ENCODE data around the gene CLDN15. TPM values are rescaled to one million over a fixed set of nuclear protein-coding genes. Genes with fewer than 3 reads are reported as not detected.
"Not testable (repeated sequence)": the region's sequence is repeated elsewhere in the genome, so short reads cannot be mapped to it uniquely, and the experiment has no call there.

The CLDN15 gene
- polyA plus RNA-seq, 6 donors from 2014 or later = 0.28 to 2.0 (median 0.80) TPM; not detected in 1

DNA sequence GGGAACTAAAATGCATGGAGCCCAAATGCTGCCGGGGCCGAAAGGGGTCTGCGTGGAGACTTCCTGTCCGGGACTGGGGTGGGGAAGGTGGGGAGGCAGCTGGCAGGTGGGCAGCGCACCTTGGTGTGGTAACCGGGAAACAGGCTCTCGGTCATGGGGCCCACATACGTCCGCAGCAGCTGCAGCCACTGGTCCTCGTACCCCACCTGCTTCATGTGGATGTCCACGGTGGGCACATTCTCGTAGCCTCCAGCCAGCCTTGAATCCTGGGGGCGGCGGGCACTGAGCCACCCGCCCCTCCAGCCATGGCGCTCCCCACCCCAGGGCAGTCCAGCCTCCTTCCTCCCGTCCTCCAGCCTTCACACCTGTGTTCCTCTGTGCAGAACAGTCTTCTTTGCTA, 30.1 kb downstream of the CLDN15 start:
- ATAC-seq (ENCODE audit: low read depth in 2 of 2) (no peak), DNase-seq (no peak)
- peaks cover 0 to 14% of the 10 kb centered on the region in 2 donors for H3K36me3 Mint-ChIP-seq
- H3K9me3 Mint-ChIP-seq = no peaks in the 10 kb centered on the region
- peaks cover 8 to 17% (median 13%) of the 10 kb centered on the region in 3 donors for H3K4me1 Mint-ChIP-seq
- peaks cover 0 to 21% (median 15%) of the 10 kb centered on the region in 3 donors for H3K27me3 Mint-ChIP-seq
- no peak overlapping the region for H3K4me3 Mint-ChIP-seq
- H3K27ac Mint-ChIP-seq = no peak overlapping the region

DNA sequence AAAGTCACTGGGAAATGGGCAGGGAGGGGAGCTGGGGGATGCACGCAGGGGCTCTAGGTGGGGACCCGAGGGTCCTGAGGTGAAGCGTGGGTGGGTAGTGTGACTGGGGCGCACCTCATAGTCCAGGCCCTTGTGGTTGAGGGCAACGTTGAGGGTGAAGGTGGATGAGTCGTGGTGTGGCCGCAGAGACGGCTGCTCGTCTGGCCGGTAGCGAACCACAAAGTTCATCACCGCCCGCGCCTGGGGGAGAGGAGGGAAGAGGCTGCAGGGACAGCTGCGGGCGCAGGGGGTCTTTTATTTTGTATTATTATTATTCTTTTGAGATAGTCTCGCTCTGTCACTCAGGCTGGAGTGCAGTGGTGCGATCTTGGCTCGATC, 30.9 kb downstream of the CLDN15 start:
- Mint-ChIP-seq H3K27ac (peak overlapping the region in 1 of 6 donors; percentile 50), H3K4me3 (no peak overlapping the region), H3K4me1 (peaks cover 8 to 19% (median 17%) of the 10 kb centered on the region in 3 donors), H3K27me3 (peaks cover 0 to 26% (median 15%) of the 10 kb centered on the region in 3 donors), H3K9me3 (no peaks in the 10 kb centered on the region), H3K36me3 (peaks cover 0 to 14% of the 10 kb centered on the region in 2 donors)
- DNase-seq (no peak), ATAC-seq (ENCODE audit: low read depth in 2 of 2) (no peak)

DNA sequence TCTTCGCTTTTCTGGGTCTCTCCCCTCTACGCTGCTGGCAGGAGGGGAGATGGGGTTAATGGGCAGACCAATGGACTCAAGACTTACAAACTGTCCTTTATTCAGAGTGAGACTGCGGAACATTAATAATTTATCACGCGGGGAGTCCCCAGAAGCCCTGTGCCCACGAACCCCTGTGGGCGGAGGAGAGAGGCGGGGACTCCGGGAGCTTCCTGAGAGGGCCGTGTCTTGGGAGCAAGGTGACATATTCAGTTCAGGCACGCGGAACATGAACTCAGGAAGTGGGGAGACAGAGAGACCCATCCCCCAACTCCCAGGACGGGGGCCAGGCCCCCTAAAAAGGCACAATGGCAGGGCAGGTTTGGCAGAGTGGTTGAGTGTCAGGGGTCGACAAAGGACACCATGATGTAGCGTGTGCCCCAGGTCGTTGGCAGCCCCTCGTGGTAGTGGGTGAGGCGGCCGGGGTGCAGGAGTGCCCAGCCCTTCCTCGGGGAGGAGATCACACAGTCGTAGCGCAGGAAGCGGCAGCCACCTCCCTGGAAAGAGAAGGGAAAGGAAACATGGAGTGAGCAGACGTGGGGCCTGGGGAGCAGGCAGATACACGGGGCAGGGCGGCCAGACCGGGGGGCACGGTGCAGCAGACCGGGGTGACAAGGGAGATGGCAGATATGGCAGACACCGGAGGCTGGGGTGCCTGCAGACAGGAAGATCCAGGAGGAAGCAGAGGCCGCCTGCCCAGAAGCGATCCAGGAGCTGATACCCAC, 31.5 kb downstream of the CLDN15 start:
- no peak for ATAC-seq (ENCODE audit: low read depth in 2 of 2)

DNA sequence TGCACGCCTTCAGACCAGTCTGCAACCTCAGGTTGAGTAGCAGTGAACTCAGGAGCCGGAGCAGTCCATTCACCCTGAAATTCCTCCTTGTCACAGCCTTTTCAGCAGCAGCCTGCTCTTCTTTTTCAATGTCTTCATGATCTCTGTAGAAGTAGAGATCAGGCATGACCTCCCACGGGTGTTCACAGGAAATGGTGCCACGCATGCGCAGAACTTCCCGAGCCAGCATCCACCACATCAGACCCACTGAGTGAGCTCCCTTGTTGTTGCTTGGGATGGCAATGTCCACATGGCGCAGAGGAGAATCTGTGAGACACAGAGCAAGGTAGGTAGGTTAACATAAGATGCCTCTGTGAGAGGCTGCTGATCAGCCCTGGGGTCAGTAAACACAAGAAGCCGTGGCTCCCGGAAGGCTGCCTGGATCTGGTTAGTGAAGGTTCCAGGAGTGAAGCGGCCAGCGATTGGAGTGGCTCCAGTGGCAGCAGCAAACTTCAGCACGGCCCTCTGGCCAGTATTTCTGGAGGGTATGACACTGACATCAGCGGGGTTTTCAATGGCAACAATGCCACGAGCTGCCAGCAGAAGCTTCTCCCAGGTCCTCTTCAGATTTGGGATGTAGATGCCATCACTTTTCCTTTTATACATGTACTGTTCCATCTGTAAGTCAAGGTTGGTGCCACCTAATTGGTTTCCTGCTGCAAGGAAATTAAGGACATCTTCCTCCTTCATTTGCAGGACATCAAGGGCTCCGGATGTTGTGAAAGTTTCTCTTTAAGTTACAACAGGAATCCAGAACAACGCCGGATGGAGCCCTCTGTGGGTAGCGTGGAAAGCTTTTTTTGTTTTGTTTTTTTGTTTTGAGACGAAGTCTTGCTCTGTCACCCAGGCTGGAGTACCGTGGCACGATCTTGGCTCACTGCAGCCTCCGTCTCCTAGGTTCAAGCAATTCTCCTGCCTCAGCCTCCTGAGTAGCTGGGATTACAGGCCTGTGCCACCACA, 33.6 kb downstream of the CLDN15 start:
- Mint-ChIP-seq H3K27me3 (peaks cover 0 to 44% (median 33%) of the 10 kb centered on the region in 3 donors), H3K36me3 (peaks cover 0 to 14% of the 10 kb centered on the region in 2 donors), H3K4me3 (peak overlapping the region in 3 of 8 donors; percentile 2 to 67 (median 51)), H3K4me1 (peaks cover 14 to 25% (median 23%) of the 10 kb centered on the region in 3 donors)
- not testable (repeated sequence) for ATAC-seq (ENCODE audit: low read depth in 2 of 2); H3K27ac Mint-ChIP-seq; DNase-seq; H3K9me3 Mint-ChIP-seq

More for the DNA sequence above, 31.5 kb downstream of the CLDN15 start:
- no peak for DNase-seq
- Mint-ChIP-seq H3K4me1 (peaks cover 8 to 21% (median 19%) of the 10 kb centered on the region in 3 donors), H3K27ac (peak overlapping the region in 1 of 6 donors; percentile 78), H3K27me3 (peaks cover 0 to 31% (median 21%) of the 10 kb centered on the region in 3 donors), H3K36me3 (peaks cover 0 to 14% of the 10 kb centered on the region in 2 donors), H3K4me3 (no peak overlapping the region), H3K9me3 (no peaks in the 10 kb centered on the region)

DNA sequence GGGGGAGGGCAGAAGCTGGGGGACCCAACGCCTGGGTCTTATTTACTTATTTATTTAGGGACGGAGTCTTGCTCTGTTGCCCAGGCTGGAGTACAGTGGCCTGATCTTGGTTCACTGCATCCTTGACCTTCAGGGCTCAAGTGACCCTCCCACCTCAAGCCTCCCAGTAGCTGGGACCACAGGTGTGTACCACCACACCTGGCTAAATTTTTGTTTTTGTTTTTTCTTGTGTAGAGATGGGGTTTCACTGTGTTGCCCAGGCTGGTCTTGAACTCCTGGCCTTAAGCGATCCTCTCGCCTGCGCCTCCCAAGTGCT, 35.0 kb downstream of the CLDN15 start:
- Mint-ChIP-seq H3K9me3 (no peaks in the 10 kb centered on the region), H3K36me3 (peaks cover 0 to 8% of the 10 kb centered on the region in 2 donors), H3K4me1 (peaks cover 14 to 25% (median 23%) of the 10 kb centered on the region in 3 donors), H3K27me3 (peaks cover 0 to 53% (median 33%) of the 10 kb centered on the region in 3 donors), H3K27ac (no peak overlapping the region), H3K4me3 (peak overlapping the region in 2 of 8 donors; percentile 50 to 69)
- DNase-seq = no peak
- no peak for ATAC-seq (ENCODE audit: low read depth in 2 of 2)

DNA sequence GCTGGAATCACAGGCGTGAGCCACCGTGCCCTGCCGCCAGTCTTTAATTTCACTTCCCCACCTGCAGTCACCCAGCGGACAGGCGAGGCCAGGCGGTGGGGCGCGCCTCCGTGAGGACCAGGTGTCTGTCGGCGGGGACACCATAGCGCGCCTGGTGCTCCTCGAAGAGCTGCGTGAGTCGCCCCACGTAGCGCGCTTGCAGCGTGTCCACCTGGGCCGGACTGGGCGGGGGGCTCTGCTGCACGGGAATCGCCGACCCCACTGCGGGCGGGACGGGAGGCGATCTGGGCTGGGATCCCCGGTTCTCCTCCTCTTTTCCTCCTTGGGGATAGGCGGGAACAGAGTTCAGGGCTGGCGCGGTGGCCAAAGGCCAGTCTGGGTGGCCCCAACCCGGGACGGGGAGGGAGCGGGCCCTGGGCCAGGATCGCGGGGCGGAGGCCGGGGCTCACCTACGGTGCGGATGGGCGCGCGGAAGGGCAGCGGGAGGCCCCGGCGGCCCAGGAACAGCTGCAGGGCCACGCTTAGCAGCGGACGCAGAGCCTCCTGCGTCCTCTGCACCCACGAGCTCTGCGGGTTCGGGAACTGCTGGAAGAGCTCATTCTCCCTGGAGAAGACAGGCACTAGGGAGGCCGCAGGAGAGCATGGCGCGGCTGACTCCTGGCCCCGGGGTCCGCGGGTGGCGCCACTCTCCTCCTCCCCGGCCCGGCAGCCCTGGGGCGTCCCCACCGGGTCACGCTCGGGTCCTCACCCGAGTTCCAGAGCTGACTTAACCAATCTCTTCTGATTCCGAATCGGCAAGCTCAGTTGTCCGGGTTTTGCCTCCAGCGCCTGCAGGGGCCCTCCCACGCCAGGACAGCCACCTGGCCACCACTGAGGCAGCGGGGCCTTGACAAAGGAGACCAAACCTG, 35.7 kb downstream of the CLDN15 start:
- Mint-ChIP-seq H3K4me3 (peak overlapping the region in 5 of 8 donors; percentile 12 to 74 (median 48)), H3K4me1 (peaks cover 14 to 25% (median 23%) of the 10 kb centered on the region in 3 donors), H3K9me3 (no peaks in the 10 kb centered on the region), H3K27ac (peak overlapping the region in 1 of 6 donors; percentile 89), H3K27me3 (peaks cover 0 to 55% (median 33%) of the 10 kb centered on the region in 3 donors), H3K36me3 (peaks cover 0 to 8% of the 10 kb centered on the region in 2 donors)
- ATAC-seq (ENCODE audit: low read depth in 2 of 2) (peak; percentile 91 to 92), DNase-seq (no peak)

DNA sequence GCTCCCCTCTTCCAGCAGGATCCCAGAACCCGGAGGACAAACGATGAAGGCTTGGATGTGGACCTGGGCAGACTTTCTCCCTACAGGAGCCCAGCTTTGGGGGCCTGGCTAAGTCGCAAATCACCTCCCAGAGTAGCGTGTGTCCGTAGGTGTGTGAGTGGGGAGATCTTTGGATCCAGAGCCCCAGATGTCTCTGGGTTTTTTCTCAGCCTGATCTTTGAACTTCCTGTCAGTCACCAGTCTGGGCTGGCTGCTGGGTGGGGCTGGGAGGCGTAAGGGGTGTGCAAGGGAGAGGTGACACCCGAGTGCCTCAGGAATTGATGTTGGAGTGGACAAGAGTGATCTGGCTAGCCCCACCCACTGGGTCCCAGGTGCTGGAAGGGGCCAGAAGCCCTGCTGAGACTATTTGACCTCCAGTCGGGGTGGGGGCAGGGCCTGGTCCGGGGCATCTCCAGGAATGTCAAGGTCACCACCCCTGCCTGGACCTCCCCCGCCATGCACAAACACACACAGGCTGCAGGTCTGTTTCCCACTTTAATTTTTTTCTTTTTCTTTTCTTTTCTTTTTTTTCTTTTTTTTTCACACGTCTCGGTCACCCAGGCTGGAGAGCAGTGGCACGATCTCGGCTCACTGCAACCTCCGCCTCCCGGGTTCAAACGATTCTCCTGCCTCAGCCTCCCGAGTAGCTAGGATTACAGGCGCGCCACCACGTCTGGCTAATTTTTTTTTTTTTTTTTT, 36.6 kb downstream of the CLDN15 start, which contains the start of gene MOGAT3:
Gene MOGAT3, minus strand, starts transcription at position 175 of the 738 bp plus-strand sequence. CDS start 182 bp downstream, outside the sequence.
- peak within 1 kb of the TSS in 2 of 6 donors; percentile 79 to 89 for H3K27ac Mint-ChIP-seq
- DNase-seq (no peak), ATAC-seq (ENCODE audit: low read depth in 2 of 2) (no peak)
- peak within 1 kb of the TSS in 5 of 8 donors; percentile 22 to 74 (median 48) for H3K4me3 Mint-ChIP-seq
- peaks cover 0 to 56% (median 33%) of the 10 kb centered on the region in 3 donors for H3K27me3 Mint-ChIP-seq
- H3K9me3 Mint-ChIP-seq = no peaks in the 10 kb centered on the region
- H3K36me3 Mint-ChIP-seq = peaks cover 0 to 1% of the 10 kb centered on the region in 2 donors
- H3K4me1 Mint-ChIP-seq = peaks cover 14 to 25% (median 23%) of the 10 kb centered on the region in 3 donors

DNA sequence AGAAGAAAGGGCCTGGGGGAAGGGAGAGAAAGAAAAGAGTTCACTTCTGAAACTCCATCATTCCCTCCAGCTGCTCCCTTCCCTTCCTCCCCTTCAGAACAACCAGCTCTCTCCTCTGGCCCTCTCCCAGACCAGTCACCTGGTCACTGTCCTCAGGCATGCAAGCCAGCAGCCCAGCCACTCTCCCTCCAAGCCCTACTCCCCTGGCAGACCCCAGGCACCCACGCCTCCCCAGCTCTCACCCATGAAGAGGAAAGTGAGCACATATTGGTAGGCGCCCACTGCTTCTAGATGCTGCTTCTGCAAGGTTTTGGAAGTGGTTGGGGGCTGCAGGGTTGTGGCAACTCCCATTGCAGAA, 37.1 kb downstream of the CLDN15 start:
- Mint-ChIP-seq H3K4me3 (peak overlapping the region in 1 of 8 donors; percentile 54), H3K27me3 (peaks cover 0 to 60% (median 33%) of the 10 kb centered on the region in 3 donors), H3K9me3 (no peaks in the 10 kb centered on the region), H3K36me3 (no peaks in the 10 kb centered on the region), H3K4me1 (peaks cover 14 to 25% (median 23%) of the 10 kb centered on the region in 3 donors), H3K27ac (peak overlapping the region in 1 of 6 donors; percentile 79)
- no peak for ATAC-seq (ENCODE audit: low read depth in 2 of 2)
- DNase-seq = no peak

DNA sequence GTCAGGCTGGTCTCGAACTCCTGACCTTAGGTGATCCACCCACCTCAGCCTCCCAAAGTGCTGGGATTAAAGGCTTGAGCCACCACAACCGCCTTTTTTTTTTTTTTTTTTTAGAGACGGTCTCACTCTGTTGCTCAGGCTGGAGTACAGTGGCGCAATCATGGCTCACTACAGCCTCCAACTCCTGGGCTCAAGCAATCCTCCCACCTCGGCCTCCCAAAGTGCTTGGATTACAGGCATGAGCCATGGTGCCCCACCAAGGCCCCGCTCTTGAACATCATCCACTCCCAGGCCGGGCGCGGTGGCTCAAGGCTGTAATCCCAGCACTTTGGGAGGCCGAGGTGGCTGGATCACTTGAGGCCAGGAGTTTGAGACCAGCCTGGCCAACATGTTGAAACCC, 38.1 kb downstream of the CLDN15 start:
- not testable (repeated sequence) for H3K36me3 Mint-ChIP-seq; H3K4me3 Mint-ChIP-seq; ATAC-seq (ENCODE audit: low read depth in 2 of 2); DNase-seq; H3K9me3 Mint-ChIP-seq; H3K27ac Mint-ChIP-seq
- H3K4me1 Mint-ChIP-seq = peaks cover 14 to 25% (median 23%) of the 10 kb centered on the region in 3 donors
- H3K27me3 Mint-ChIP-seq = peaks cover 0 to 64% (median 33%) of the 10 kb centered on the region in 3 donors

DNA sequence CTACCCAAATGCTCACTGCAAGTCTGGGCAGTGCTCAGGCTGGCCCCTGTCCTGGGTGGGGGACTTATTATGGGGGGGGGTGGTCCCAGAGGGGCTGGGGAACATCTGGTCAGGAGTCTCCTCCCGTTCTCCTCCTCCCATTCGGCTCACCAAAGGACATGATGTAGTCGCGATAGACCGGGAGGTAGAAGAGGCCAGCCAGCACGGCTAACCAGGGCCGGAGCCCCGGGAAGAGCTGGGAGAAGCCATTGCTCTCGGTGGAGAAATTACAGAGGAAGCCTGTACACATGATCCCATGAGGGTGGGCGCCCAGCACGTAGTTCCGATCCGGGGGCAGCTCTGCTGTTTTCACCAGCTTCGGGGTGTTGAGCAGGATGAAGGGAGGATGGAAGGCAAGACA, 39.1 kb downstream of the CLDN15 start:
- Mint-ChIP-seq H3K36me3 (no peaks in the 10 kb centered on the region), H3K27ac (no peak overlapping the region), H3K9me3 (no peaks in the 10 kb centered on the region), H3K4me3 (peak overlapping the region in 1 of 8 donors; percentile 44), H3K27me3 (peaks cover 0 to 56% (median 27%) of the 10 kb centered on the region in 3 donors), H3K4me1 (peaks cover 11 to 17% (median 15%) of the 10 kb centered on the region in 3 donors)
- no peak for ATAC-seq (ENCODE audit: low read depth in 2 of 2)
- DNase-seq = no peak

DNA sequence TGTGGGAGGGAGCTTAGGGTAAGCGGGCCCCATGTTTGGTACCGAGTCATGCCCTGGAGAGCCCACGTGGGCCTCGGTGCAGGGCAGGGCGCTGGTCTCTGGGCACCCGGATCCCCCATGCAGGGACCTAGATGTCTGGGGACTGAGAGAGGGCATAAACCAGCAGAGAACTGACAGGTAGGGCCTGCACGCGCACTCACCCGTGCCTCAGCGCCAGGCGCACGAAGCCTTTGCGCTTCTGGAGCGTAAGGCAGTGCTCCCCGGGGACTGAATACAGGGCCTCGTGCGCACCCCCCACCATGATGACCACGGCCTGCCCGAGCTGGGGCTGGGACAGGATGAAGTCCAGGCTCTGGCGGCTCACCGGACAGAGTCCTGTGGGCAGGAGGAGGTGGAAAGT, 39.6 kb downstream of the CLDN15 start:
- H3K27me3 Mint-ChIP-seq = peaks cover 0 to 54% (median 23%) of the 10 kb centered on the region in 3 donors
- peaks cover 9 to 17% (median 11%) of the 10 kb centered on the region in 3 donors for H3K4me1 Mint-ChIP-seq
- ATAC-seq (ENCODE audit: low read depth in 2 of 2) = no peak
- no peaks in the 10 kb centered on the region for H3K9me3 Mint-ChIP-seq
- no peak overlapping the region for H3K27ac Mint-ChIP-seq
- no peak overlapping the region for H3K4me3 Mint-ChIP-seq
- no peak for DNase-seq
- H3K36me3 Mint-ChIP-seq = no peaks in the 10 kb centered on the region

DNA sequence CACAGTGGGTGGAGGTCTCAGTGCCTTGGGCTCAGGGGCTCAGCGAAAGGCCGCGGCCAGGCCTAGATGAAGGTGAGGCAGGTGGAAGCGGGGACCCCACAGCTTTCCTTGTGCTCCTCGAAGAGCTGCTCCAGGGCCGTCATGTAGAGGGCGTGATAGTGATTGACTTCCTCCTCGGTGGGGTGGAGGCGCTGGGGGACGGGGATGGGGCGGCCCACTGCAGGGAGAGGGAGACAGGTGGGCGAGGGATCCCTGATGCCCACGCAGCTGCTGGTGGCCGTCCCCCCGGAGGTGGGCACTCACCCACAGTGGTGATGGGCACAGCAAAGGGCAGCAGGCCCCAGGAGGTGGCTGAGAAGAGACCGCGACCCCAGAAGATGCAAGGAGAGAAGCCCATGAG, 41.7 kb downstream of the CLDN15 start:
- ATAC-seq (ENCODE audit: low read depth in 2 of 2) (no peak), DNase-seq (no peak)
- H3K27ac Mint-ChIP-seq = no peak overlapping the region
- no peak overlapping the region for H3K4me3 Mint-ChIP-seq
- peaks cover 0 to 1% (median 0%) of the 10 kb centered on the region in 7 donors for H3K9me3 Mint-ChIP-seq
- no peaks in the 10 kb centered on the region for H3K36me3 Mint-ChIP-seq
- H3K27me3 Mint-ChIP-seq = peaks cover 4 to 36% (median 10%) of the 10 kb centered on the region in 3 donors
- H3K4me1 Mint-ChIP-seq = peaks cover 4 to 8% (median 6%) of the 10 kb centered on the region in 3 donors

All from naive B cell (primary cell).